Measurements from ENCODE around the gene CCDC191.

DNA sequence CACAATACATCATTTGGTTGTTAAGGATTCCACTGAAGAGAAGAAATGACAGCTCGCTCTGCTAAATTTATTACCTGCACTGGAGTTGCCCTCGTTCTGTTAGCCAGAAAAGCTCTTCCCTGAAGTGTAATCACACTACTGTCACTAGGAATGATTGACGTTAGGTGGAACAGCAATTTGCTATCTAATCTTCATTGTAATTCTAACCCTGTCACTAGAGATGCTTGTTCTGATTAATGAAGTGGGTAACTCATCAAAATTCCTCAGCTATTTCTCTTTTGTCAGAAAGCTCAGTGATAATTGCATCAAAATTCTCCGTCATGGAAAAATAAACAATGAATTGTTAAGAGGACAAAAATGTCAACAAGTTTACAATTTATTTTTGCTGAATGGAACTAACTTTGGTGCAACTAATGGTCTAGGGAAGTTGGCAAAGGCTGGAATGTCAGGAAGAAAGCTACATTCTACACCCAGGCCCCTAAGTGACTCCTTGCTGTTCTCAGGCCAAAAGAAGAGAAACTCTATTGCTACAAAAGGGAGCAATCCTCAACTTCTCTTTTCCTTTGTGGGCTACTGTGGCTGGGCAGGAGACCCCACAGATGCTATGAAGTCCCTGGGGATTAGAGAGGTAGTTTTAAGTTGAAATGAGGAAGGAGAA, 34.1 kb downstream of the CCDC191 start:
- TF ChIP-seq, protein P1, sequence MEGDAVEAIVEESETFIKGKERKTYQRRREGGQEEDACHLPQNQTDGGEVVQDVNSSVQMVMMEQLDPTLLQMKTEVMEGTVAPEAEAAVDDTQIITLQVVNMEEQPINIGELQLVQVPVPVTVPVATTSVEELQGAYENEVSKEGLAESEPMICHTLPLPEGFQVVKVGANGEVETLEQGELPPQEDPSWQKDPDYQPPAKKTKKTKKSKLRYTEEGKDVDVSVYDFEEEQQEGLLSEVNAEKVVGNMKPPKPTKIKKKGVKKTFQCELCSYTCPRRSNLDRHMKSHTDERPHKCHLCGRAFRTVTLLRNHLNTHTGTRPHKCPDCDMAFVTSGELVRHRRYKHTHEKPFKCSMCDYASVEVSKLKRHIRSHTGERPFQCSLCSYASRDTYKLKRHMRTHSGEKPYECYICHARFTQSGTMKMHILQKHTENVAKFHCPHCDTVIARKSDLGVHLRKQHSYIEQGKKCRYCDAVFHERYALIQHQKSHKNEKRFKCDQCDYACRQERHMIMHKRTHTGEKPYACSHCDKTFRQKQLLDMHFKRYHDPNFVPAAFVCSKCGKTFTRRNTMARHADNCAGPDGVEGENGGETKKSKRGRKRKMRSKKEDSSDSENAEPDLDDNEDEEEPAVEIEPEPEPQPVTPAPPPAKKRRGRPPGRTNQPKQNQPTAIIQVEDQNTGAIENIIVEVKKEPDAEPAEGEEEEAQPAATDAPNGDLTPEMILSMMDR (IDR thresholded peaks at IDR 0.05), result no peak
- no peak for TF ChIP-seq POLR2A (IDR thresholded peaks at IDR 0.05)

Measured in uterus (tissue), 2 donors.